HG03060 (cell line): ENCODE results near the gene IQGAP2.
"Not testable (repeated sequence)": the region's sequence is repeated elsewhere in the genome, so short reads cannot be mapped to it uniquely, and the experiment has no call there.

ENCODE experiments used
- ATAC-seq: cut with Tn5 transposase; IDR thresholded peaks from one replicate; pipeline ENCODE4 v1.9.1; 2021; ENCODE audit warnings: low read depth, moderate number of reproducible peaks; ENCODE audit not compliant: unreplicated experiment

Gene IQGAP2

DNA sequence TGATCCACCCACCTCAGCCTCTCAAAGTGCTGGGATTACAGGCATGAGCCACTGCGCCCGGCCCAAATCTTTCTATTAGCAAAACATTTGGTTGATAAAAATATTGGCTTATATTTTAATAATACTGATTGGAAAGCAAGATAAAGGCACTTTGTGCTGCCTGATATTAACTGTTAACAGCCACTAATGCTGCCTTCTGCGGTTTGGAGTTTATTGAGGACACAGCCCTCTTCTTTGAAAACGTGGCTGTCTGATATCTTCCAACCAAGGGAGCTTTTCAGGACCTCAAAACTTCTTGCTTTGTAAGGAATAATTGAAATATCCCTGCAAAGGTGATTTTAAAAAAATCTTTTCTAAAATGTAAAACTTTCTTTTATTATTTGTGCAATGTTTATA is 94.0 kb downstream of the IQGAP2 start:
- no peak for ATAC-seq

DNA sequence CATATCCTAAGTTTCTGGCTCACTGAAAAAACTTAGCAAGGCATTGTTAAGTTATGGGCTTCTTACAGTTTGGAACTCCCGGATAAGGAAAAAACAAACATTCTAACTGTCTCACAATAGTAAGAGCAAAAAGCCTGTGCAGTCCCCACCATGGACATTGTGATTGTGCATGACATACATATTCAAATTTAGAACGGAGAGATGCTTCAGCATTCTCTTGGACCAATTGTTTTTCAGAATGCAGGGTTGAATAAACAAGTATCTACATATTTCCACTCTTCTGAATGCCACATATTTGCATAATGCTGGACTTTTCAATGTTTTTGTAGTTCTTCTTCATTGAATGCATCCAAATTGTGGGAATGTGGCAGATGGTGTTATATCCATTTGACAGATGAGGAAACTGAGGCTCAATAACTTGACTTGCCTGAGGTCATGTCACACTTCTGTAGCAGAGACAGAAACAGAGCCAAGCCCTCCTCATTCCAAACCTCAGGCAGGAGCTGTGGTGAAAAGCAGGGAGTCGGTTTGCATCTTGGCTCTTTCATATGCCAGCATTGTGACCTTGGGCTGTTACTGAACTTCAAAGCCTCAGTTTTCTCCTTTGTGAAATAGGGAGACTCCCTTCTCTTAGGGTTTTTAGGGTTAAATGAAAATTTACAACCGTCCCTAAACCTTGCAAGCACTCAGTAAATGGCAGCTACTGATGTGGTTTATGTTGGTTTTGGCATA is 95.1 kb downstream of the IQGAP2 start:
- ATAC-seq, result no peak

DNA sequence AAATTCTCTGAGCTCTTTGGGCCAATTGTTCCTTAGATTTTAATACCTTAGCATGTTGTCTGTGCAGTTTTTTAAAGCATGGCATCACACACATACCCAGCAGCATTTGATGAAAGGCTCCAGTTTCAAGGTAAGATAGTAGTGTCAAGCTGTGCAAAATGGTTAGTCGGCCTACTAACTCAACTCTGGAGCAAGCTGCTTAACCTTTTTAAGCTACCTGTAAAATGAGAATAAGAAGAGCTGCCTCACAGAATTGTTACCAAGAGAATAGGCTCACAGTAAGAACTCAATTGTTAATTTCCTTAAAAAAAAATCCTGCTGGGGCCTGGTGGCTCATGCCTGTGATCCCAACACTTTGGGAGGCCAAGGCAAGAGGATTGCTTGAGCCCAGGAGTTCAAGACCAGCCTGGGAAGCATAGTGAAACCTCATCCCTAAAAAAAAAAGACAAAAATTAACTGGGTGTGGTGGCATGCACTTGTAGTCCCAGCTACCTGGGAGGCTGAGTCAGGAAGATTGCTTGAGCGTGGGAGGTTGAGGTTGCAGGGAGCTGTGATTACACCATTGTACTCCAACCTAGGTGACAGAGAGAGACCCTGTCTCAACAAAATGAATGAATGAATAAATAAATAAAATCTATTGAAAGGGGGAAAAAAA is 96.5 kb downstream of the IQGAP2 start:
- ATAC-seq, result no peak

DNA sequence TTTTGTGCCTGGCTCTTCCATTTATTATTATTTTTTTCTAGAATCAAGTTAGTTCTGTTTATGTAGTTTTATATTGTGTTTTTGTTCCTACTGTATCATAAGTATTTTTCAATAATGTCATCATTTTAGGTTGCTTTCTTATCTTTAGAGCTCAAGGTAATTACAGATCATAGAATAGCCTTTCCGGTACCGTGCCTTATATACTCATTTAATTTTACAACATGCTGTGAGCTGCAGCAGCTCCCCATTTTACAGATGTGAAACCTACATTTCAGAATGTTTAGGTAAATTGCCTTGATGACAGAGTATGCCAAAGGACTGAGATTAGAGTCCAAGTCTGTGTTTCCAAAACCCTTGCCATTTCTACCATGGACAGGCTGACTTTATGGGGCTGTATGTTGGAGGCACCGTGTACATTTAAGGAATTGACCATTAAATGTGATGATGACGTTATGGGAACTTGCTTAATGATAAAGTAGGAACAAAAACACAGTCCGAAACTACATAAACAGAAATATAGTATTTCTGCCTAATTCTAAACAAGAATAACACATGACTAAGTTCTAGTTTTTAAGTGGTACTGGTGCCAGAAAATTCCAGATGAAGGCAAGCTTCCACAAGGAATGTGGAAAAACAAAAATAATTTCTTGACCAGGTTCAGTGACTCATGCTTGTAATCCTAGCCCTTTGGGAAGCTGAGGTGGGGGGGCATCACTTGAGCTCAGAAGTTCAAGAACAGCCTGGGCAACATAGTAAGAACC is 97.7 kb downstream of the IQGAP2 start:
- no peak for ATAC-seq

DNA sequence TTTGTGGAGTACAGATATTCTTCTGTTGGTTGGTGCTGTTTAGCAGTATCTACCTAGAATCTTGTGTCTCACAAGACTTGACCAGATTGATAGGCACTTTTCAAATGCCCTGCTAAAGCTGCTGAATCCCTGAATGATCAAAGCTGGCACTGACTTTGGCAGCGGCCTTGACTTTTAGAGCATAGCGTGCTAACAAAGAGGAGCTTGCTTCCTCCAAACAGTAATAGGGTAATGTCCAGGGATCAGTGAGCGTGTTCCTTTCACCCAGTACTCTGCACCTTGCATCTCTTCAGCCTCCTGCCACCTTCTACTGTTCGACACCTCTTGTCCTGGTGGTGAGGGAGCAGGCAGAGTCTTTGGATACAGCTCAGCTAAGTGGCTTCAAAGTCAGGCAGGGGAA is 100.8 kb downstream of the IQGAP2 start:
- no peak for ATAC-seq

DNA sequence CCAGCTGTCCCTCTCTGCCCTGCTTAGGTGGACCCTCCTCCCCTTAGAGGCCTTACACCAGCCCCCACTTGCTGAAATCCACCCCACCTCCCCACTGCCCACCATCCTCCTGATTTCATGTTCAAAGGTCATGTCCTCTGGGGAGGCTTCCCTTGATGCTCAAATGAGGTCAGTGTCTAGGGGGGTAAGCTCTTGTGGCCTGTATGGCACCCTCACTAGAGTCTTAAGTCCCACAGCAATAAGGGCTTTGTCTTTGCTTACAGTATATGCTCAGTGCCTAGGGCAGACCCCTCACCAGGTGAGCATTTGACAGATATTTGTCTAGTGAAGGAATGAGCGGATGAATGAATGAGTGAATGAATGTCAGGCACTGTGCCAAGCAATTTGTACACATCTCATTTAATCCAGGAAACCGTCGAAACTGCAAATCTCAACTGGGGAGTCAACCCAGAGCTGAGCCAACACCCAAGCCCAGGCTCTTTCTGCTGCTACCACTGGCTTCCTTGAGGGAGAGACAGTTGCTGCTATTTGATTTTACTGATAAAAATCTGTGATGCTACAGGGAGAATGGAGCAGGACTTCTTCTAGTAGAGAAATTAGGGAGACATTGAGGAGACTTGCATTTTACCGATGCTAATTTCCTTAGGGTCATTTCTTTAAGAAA is 101.9 kb downstream of the IQGAP2 start:
- no peak for ATAC-seq

DNA sequence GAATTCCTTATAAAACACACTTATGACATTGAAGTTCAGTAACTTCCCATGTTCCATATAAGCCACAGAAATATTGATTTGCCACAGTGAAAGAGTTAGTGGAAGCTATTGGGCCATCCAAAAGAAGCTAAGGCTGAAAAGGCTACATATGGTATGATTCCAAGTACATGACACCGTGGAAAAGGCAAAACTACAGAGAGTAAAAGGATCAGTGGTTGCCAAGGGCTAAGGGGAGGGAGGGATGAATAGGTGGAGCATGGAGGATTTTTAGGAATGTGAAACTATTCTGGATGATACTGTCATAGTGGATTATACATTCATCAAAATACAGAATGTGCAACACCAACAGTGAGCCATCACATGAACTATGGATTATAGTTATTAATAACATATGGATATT is 110.4 kb downstream of the IQGAP2 start:
- no peak for ATAC-seq

DNA sequence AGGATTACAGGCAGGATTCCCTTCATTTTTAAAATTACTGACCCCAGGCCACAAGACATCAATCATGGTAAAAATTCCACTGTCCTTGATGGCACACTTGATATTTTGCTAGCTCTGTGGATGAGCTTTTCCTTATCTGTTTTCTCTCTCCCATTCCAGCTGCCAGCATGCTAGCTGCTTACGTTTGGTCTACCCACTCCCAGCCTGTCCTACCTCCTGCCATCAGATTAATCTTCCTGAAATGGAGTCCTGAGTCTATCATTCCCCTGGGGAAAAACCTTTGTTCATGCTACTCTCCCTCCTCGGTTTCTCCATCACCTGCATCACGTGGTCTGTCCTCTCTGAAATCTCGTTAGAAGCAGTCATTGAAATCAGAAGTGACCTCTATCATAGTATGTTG is 111.2 kb downstream of the IQGAP2 start:
- ATAC-seq, result no peak

DNA sequence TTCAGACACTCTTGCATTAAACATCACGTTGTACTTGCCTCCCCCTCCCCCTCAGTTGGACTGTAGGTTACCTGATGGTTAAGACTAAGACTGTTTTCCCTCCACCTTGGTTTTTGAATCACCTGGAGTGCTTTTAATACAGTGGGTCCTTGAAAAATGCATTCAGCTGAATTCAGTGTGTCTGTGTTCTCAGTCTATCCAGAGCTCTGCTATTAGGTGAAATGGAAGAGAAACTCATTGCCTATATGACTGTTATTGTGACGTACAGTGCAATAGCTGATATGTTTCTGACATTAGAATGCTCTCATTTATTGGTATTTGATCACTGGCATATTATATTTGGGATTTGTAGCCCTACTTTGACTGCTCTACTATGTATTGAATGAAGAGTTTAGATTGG is 111.6 kb downstream of the IQGAP2 start:
- no peak for ATAC-seq

DNA sequence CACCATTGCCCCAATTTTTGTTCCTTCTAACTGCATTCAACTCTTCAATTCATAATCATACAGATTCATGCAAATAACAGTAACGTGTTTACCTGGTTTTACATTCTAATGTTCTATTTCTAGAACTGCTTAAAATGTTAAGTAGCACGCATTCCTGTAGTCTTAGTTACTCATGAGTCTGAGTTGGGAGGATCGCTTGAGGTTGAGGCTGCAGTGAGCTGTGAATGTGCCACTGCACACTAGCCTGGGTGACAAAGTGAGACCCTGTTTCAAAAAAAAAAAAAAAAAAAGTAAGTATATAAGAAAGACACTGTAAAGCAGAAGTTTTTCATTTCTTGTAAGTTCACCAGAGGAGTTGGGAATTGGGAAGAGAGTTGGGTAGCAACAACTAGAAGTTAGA is 114.2 kb downstream of the IQGAP2 start:
- no peak for ATAC-seq

DNA sequence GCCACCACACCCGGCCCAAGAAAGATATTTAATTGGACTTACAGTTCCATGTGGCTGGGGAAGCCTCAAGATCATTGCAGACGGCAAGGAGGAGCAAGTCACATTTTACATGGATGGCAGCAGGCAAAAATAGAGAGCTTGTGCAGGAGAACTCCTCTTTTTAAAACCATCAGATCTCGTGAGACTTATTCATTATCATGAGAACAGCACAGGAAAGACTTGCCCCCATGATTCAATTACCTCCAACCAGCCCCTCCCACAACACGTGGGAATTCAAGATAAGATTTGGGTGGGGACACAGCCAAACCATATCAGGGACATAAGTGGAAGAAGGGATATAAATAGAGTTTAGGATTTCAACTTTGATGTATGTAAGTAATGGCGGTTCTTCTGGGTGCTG is 115.2 kb downstream of the IQGAP2 start:
- ATAC-seq, result not testable (repeated sequence)

DNA sequence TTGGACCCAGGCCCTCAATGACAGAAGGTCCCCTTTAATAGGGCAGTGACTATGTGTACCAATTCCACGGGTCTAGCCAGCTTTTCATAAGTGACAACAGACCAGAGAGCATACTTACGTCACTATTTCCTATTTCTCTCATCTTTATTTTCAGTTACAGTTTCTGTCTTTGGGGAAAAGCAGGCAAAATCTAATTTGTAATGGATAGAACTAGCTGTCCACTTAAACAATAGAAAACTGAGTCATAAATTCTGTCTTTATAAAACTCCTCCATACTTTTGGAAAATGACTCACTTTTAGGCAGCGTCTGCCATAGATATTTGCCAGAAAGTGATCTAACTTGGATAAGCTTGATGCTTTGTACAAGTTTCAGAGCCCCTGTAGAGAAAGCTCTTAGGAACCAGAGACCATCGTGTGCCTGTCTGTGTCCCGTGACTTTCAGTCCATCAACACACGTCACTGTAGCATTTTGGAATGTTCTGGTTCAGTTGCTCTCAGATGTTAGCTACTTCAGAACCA is 118.2 kb downstream of the IQGAP2 start:
- peak; percentile 57 for ATAC-seq

DNA sequence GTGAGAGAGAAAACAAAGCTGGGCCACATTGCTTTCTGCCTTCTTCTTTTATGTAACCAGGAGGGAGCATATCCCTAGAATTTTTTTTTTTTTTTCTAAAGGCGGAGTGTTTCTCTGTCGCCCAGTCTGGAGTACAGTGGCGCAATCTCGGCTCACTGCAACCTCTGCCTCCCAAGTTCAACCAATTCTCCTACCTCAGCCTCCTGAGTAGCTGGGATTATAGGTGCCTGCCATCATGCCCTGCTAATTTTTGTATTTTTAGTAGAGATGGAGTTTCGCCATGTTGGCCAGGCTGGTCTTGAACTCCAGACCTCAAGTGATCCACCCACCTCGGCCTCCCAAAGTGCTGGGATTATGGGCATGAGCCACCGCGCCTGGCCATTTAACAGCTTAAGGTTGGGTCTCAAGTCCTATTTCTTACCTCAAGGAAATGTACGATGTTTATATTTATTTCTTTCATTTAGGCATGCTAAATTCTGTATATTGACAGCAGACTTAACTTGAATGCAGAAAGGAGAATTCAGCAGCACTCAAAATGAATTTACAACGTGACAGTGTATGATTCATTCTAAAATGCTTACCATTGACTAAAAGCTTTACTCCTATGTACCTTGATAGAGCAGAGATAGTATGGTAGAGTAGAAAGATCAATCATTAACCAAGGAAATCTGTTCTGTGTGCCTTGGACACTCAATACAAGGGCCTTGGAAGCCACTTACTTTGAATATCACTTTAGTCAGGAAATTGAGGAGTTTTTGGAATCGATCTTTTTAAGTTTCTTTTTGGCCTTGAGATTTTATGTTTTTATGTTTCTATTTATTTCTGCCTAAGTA is 119.2 kb downstream of the IQGAP2 start:
- no peak for ATAC-seq

DNA sequence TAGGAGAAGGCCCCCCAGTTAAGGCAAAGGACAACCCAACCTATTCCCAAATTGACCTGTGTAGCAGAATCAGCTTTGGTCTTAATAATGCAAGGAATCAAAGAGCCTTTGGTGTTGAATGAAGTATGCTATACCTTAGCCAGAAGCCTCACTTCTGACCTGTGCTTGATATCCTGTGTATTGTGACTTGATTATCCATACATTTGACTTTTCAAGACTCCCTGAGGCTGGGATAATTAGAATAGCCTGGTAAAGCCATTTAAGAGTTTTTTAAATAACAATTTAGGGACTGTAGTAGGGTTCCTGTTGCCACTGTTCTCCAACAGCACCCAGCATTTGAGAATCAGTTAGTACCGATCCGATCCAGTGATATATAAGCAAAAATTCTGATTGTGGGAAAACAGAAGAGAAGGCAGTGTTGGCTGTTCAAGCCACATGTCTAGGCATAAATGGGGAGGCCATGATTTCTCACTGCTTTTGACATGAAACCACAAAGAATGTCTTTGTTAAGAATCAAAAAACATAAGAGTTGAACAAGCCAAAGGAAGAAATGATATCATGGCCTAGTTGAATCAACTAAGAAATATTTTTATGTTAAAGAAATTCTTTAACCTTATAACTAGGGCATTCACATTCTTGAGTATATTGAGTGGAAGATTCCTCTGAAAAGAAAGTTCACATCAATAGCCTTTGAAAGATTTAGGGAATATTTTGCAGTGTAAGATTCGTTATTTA is 121.2 kb downstream of the IQGAP2 start:
- no peak for ATAC-seq

DNA sequence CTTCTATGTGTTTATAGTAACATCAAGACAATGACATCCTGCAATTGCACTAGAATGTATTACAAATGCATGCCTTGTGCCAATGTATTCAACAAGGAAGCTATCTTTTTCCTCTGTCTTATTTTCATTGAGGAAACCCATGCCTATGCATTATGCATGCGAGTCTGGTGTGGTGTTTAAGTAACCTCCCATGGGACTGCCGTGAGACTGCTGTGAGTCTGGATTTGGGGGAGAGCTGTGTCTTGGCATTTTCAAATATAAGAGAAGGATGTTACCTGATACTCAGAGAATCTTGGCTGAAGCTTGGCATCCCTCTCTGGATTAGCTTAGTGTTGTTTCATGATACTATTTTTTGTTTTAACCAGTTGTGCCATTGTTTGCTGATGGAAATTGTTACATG is 121.8 kb downstream of the IQGAP2 start:
- ATAC-seq, result no peak

DNA sequence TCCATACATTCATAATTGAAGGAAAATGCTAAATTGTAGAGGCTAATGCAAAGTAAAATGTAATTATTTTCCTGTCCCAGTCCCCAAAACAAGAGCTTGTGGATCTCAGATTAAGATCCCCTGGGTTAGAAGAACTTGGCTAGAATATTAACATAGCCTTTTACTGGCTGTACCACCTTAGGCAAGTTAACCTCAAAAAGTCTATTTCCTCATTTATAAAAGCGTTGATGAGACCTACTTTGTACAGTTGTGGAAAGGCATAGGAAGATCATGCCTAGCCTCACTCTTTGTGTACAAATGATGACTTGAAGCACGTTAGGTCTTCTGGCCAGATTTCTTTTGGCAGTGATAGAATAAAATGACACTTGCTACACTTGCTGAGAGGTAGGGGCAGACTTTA is 122.9 kb downstream of the IQGAP2 start:
- ATAC-seq, result no peak

DNA sequence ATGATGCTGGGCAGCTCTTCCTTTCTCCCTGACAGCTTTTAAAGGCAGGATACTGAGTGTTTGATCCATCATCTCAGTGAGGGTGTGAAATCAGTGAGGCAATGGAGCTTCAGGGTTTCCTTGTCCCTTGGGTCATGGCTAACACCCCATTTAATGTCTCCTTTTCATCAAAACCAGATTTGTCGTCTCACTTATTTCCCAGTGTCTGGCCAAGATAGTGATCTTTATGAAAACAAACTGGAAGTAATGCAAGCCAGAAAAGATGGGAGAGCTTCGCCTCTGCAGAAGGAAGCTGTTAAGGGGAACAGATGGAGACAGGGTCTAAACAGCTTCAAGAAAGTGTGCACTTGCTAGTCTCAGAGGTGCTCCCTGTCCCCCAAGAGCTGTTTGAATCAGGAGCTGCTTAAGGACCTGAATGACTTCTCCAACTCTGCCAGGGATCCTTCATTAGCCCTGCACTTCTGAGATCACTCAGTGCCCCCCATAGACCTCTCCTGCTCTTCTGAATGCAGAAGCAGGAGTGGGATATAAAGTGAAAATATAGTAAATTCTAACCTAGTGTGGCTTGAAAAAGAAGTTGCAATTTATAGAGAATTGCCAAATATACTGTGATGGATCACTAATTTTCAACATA is 124.0 kb downstream of the IQGAP2 start:
- ATAC-seq, result no peak

DNA sequence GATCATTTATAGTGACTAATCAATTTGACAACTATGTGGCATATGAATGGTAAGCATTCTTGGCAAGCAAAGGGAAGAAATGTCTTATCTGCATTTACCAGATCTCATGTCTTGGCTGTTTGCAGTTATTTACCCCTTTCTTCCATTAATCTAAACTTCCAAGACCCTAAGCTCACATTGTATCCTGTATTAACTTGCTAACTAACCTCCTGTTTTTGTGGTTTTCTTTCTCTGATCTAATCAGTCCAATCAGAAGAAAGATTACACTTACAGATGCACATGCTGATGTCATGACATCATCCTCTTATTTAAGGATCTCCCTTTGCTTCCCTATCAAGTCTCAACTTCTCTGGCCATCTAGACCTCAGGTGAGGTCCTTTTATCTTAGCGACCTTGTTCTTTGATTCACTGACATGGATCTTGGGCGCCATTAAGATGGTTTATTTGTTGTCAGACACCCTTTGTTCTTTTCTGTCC is 124.6 kb downstream of the IQGAP2 start:
- ATAC-seq, result no peak
